H1 (cell line): ENCODE measurements around the gene FRMPD4.

Source experiments
- CEBPB ChIP-seq: IDR thresholded peaks from 2 replicates; pipeline ENCODE4 v1.6.1; 2012; ENCODE audit warnings: low read depth, low read length
- CHD2 ChIP-seq: IDR thresholded peaks from 2 replicates; pipeline ENCODE4 v1.6.1; 2012; ENCODE audit warnings: low read length, improper control_type of control experiment
- CTCF ChIP-seq, 3 experiments: IDR thresholded peaks; 1 replicate in 2 of 3; 2 replicates in 1 of 3; pipeline versions ENCODE4 v1.5.1 to v1.6.1; 2011; ENCODE audit warnings: low read length in 3 of 3, mild to moderate bottlenecking in 3 of 3, inconsistent platforms in 2 of 3, low read depth in 1 of 3, moderate library complexity in 1 of 3; ENCODE audit not compliant: insufficient read depth in 1 of 3; ENCODE audit errors: control extremely low read depth in 1 of 3
- EP300 ChIP-seq, 2 experiments: IDR thresholded peaks; 1 replicate in 1 of 2; 2 replicates in 1 of 2; pipeline ENCODE4 v1.6.1; 2011 to 2012; ENCODE audit warnings: low read depth in 2 of 2, low read length in 2 of 2, mild to moderate bottlenecking in 2 of 2, borderline replicate concordance in 1 of 2, inconsistent platforms in 1 of 2, moderate library complexity in 1 of 2
- HDAC2 ChIP-seq, 2 experiments: fragments of 300-600 bp in 1 of 2; sonication (generic) in 1 of 2; IDR thresholded peaks; 2 replicates each; pipeline ENCODE4 v1.6.1; 2011 to 2012; ENCODE audit warnings: low read depth in 2 of 2, low read length in 2 of 2, mild to moderate bottlenecking in 2 of 2, moderate library complexity in 2 of 2, borderline replicate concordance in 1 of 2, inconsistent platforms in 1 of 2
- KDM5A ChIP-seq: fragments of 200-600 bp; IDR thresholded peaks from 2 replicates; pipeline ENCODE4 v1.7.1; 2012; ENCODE audit warnings: mild to moderate bottlenecking, low read length, inconsistent platforms, mixed read lengths
- POLR2A ChIP-seq, 2 experiments: IDR thresholded peaks; 1 replicate in 1 of 2; 2 replicates in 1 of 2; pipeline ENCODE4 v1.6.1; 2011; ENCODE audit warnings: low read depth in 2 of 2, low read length in 2 of 2, mild to moderate bottlenecking in 2 of 2; ENCODE audit errors: control extremely low read depth in 1 of 2
- POLR2AphosphoS5 ChIP-seq: IDR thresholded peaks from 2 replicates; pipeline ENCODE4 v1.6.1; 2011; ENCODE audit warnings: low read depth, low read length
- SP2 ChIP-seq: IDR thresholded peaks from 2 replicates; pipeline ENCODE4 v1.6.1; 2012; ENCODE audit warnings: mild to moderate bottlenecking, low read length, inconsistent platforms
- SUZ12 ChIP-seq: fragments of 200-600 bp; sonication (generic); IDR thresholded peaks from 2 replicates; pipeline ENCODE4 v1.6.1; 2012; ENCODE audit warnings: mild to moderate bottlenecking, inconsistent platforms, low read length, moderate library complexity, mixed read lengths
- ZNF274 ChIP-seq: IDR thresholded peaks from 2 replicates; pipeline ENCODE4 v1.7.0; 2012; ENCODE audit warnings: low read length, borderline replicate concordance; ENCODE audit errors: extremely low read depth
- TF ChIP-seq, protein P1 (sequence below): IDR thresholded peaks from 2 replicates; pipeline ENCODE4 v1.6.1; 2011; ENCODE audit warnings: low read length, improper control_type of control experiment

GRCh38 chrX:12322031-12322430 lies 183.8 kb downstream of the FRMPD4 start:
- TF ChIP-seq, protein P1, sequence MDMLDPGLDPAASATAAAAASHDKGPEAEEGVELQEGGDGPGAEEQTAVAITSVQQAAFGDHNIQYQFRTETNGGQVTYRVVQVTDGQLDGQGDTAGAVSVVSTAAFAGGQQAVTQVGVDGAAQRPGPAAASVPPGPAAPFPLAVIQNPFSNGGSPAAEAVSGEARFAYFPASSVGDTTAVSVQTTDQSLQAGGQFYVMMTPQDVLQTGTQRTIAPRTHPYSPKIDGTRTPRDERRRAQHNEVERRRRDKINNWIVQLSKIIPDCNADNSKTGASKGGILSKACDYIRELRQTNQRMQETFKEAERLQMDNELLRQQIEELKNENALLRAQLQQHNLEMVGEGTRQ, result no peak
- no peak for TF ChIP-seq SP2
- no peak for TF ChIP-seq CTCF (IDR thresholded peaks at IDR 0.05; ENCODE audit: control extremely low read depth in 1 of 3, insufficient read depth in 1 of 3, low read depth in 1 of 3, low read length in 3 of 3)
- TF ChIP-seq EP300 (IDR thresholded peaks at IDR 0.05; ENCODE audit: borderline replicate concordance in 1 of 2, low read depth in 2 of 2, low read length in 2 of 2), result no peak
- no peak for TF ChIP-seq HDAC2 (IDR thresholded peaks at IDR 0.05; ENCODE audit: borderline replicate concordance in 1 of 2, low read depth in 2 of 2, low read length in 2 of 2)
- no peak for TF ChIP-seq SUZ12
- TF ChIP-seq POLR2AphosphoS5, result no peak
- TF ChIP-seq POLR2A (IDR thresholded peaks at IDR 0.05; ENCODE audit: control extremely low read depth in 1 of 2, low read depth in 2 of 2, low read length in 2 of 2), result no peak
- no peak for TF ChIP-seq CHD2
- TF ChIP-seq CEBPB, result no peak
- no peak for TF ChIP-seq ZNF274
- no peak for TF ChIP-seq KDM5A
